IPS DF 19.7 (cell line): Measurements from ENCODE around the gene GNAS-AS1.

Experiments
- DNase-seq: peaks from one replicate; pipeline ENCODE4 v3.0.0-alpha.2; 2013; ENCODE audit warnings: low read depth, low spot score

The GNAS-AS1 gene

DNA sequence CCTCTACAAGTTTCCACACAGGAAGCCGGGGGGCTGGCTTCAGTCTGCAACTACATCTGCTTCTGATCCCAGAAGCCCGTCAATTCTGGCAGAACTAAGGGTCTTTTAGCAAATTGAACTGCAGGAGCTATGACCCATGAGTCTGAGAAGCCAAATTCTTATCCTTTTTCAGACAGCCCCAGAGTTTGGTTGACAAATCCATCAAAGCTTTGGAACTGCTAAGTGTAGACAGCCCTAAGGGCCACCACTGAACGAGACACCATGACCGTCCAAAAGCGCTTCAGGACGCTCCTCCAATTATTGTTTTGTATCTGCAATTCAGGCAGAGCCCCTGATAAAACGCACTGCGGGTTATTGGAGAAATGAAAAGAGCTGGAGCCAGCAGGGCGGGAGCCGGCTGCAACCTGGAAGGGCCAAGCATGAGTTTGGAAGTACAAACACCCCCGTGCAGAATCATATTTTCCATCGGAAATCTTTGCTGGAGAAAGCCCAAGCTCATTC is 67.1 kb downstream of the GNAS-AS1 start:
- no peak for DNase-seq

DNA sequence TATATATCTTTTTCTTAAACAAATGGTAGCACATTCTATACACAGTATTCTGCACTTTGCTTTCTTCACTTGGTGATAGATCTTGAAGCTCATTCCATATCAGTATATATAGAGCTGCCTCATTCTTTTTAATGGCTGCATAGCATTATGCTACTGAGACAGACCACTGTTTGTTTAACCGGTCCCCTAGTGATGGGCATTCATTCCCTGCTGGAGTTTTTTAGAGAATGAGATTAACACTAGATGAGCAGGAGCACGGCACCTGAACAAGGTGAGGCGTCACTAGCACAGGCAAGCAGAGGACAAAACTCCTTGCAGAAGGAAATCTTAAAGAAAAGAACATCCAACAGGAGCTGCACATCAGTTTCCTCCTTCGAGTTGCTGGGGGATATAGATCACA is 69.6 kb downstream of the GNAS-AS1 start:
- DNase-seq: no peak

DNA sequence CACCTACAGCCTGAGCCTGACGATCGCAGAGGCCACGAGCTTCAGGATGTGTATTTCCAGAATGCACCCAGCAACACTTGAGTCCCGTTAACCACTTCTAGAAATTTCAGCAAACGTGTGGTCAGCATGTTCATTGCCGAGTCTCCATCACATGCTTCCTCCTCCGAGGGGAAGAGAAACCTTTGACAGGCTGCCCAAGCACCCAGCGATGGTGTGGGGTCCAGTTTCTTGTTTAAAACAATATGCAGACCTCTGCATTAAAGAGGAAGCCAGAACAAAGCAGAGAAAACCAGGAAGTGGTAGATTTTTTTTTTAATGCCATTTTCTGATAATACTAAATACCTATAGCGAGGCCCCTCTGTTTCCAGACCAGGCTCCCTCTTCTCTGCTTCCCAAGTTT is 71.9 kb downstream of the GNAS-AS1 start:
- no peak for DNase-seq

DNA sequence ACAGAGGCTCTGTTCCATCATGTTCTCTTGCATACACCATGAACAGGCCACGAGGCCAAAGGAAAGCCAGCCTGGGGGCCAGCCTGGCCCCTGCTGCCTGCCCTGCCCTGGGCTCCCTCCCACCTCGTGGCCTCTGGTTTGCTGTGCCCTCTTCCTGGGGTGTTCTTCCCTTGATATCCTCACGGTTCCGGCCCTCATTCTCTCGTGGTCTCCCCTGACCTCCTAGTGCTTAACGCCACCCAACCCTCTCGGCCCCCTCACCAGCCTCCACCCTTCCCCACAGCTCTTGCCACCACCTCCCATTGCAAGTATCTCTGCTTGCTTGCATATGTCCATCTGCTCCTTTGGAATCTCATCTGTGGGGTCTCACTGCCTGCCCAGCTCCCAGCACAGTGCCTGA is 73.0 kb downstream of the GNAS-AS1 start:
- no peak for DNase-seq

DNA sequence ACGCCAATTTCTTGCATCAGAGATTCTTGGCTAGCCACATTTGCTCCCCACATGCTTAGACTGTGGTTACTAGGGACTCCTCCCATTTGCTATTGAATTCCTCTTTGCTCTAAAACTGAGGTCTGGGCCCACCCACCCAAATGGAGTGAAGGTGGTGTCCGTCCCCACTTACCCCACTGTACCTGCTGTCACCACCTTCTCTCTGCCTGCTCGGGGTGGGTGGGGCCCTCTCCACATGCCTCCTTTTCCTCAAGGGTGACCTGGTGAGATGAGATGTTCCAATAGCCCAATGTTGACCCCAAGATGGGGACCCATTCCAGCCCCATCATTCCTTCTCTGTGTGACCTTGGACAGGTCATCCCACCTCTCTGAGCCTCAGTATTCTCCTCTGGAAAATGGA is 74.6 kb downstream of the GNAS-AS1 start:
- no peak for DNase-seq

DNA sequence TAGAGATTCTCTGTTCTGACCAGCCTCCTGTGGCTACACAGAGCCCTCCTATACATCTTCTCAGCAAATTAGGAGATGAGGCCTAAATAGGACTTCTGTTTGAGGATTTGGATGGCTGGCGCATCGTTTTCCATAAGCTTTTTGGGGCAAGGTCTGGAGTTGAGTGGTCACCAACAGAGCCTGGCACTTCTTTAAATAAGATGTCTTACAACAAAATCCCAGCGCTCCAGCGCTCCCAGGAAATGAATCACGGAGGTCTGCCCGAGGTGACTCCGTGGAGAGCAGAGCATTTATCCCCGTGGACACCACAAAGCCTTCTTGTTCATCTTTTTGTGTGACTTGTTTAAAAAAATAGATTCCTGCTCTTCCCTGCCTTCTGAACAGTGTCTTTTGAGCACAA is 75.3 kb downstream of the GNAS-AS1 start:
- no peak for DNase-seq

DNA sequence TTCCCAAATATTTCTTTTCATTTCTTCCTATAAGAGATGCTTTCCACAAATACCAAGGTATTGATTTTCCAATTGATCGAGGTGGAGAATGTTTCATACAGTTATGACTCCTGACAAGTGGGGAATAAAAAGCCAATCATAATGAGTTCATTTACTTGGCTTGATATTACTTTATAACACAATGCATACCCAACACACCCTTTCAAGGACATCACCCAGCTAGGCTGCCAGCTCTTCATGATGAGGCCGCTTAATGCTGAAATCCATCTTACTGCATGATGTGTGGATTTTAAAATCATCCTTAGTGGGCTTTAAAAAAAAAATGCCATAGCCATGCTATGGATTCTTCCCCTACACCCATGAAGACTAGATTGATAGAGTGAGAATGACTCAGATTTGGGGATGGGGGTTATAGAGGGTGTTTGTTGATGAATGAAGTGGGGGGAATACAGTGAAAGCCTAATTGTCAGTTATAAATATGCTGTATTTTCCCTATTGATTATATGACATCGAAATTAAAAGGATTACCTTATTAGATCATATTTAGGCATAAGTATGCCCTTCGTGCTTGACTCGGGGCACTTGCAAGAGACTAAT is 75.9 kb downstream of the GNAS-AS1 start:
- no peak for DNase-seq

DNA sequence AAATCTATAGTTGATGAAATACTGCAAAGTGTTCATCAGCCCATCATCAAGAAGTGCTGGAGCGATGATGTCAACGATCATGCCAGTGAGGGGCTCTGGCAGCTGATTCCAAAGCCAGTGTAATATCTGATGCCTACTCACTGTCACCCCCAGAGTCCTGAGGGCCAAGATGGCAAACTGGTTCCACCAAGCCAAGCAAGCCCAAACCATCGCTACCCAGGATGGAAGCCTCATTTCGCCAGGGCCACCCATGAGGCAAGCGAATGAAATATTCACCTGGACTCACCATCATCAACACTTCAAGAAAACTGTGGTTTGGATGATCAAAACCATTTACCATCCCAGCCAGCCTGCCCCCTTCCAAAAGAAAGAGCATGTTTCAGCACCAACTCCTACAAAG is 76.5 kb downstream of the GNAS-AS1 start:
- DNase-seq: no peak

DNA sequence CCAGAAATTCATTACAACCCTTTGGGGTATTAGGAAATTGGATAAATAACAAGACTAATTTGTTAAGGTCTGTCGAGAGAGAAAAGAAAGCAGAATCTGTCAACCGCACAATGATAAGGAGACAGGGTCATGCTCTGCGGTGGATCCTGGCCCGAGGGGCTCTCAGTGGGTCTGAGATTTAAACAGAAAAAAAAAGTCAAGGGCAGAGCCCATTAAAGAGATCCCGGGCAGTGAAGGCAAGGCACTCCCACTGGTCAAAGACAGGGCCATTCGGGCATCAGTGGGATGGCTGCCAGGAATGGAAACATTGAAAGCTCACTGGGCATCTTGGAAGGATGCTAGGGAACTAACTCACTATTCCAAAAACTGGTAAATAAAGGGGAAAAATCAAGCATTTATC is 77.9 kb downstream of the GNAS-AS1 start:
- no peak for DNase-seq
